ENCODE results near the gene TREML1. TPM values are rescaled to one million over a fixed set of nuclear protein-coding genes. Genes with fewer than 3 reads are reported as not detected.

Gene TREML1
- total RNA-seq, 4 donors from 2014 or later = not detected

DNA sequence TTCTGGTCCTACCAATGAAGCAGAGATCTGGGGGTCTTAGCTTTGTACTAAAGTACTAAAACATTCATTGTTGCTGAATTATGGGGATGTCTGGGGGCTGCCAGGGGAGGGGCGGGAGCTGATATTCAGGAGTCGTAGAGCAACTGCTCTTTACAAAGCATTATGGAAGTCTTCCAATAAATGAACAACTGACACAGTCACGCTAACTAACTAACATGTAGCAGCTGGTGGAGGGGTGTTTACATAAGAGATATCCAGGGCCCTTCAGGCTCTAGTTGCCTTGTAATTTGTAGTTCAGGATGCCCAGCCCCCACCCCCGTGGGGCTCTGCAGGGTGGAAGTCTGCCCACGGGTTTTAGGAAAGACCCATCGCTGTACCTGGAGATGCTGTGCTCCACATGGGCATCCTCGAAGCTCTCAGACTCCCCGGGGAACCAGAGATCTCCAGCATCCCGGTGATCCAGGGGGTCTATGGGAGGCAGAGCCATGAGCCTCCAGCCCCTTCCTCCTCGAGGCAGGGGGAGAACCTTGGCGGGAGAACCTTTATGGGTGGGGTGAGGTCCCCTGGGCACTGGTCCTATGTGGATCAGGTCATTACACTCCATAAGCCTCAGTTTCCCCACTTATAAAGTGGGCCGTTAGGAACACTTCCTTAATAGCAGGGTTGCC, 5.4 kb upstream of the TREML1 start:
- in situ Hi-C loops (cut with MboI; ENCODE audit: low pct_ligation_motif_present in 1 of 4, low pct_unique_long_range_greater_than_20kb in 1 of 4, low sequenced_read_pairs in 3 of 4) (no loop called here), intact Hi-C loops (cut with DNase I; ENCODE audit: low total_unique reads) (no loop called here)
- no peak for DNase-seq
- no peak overlapping the region for H3K27ac ChIP-seq
- TF ChIP-seq POLR2AphosphoS5 (IDR thresholded peaks at IDR 0.05) (no peak), CTCF (IDR thresholded peaks at IDR 0.05) (no peak), EP300 (IDR thresholded peaks at IDR 0.05; ENCODE audit: low read depth) (no peak), POLR2A (IDR thresholded peaks at IDR 0.05) (no peak)
- no peaks in the 10 kb centered on the region for H3K27me3 ChIP-seq
- no peak overlapping the region for H3K4me3 ChIP-seq
- H3K36me3 ChIP-seq = no peaks in the 10 kb centered on the region
- WGBS, 2 donors (ENCODE audit: low coverage in 1 of 2) = 33 to 59% methylated on average over 5 to 12 of the region's 12 CpGs
- H3K4me1 ChIP-seq = no peaks in the 10 kb centered on the region
- no peaks in the 10 kb centered on the region for H3K9me3 ChIP-seq

- H3K9me3 ChIP-seq = no peaks in the 10 kb centered on the region
- H3K4me1 ChIP-seq = no peaks in the 10 kb centered on the region
- in situ Hi-C loops (cut with MboI; ENCODE audit: low pct_ligation_motif_present in 1 of 4, low pct_unique_long_range_greater_than_20kb in 1 of 4, low sequenced_read_pairs in 3 of 4) (no loop called here), intact Hi-C loops (cut with DNase I; ENCODE audit: low total_unique reads) (no loop called here)
- H3K27ac ChIP-seq = no peak overlapping the region
- no peaks in the 10 kb centered on the region for H3K27me3 ChIP-seq
- no peak overlapping the region for H3K4me3 ChIP-seq
- H3K36me3 ChIP-seq = no peaks in the 10 kb centered on the region
- no peak for DNase-seq
- TF ChIP-seq POLR2A (IDR thresholded peaks at IDR 0.05) = no peak
- WGBS, 2 donors (ENCODE audit: low coverage in 1 of 2) = 80 to 87% methylated on average over 2 to 5 of the region's 5 CpGs
These were observed 3.2 kb upstream of the TREML1 start for GRCh38 chr6:41157323-41157722.

- Histone ChIP-seq H3K36me3 (no peaks in the 10 kb centered on the region), H3K4me3 (no peak overlapping the region), H3K27me3 (no peaks in the 10 kb centered on the region), H3K4me1 (no peaks in the 10 kb centered on the region), H3K9me3 (no peaks in the 10 kb centered on the region), H3K27ac (no peak overlapping the region)
- intact Hi-C loops (cut with DNase I; ENCODE audit: low total_unique reads) (no loop called here), in situ Hi-C loops (cut with MboI; ENCODE audit: low pct_ligation_motif_present in 1 of 4, low pct_unique_long_range_greater_than_20kb in 1 of 4, low sequenced_read_pairs in 3 of 4) (no loop called here)
- TF ChIP-seq EP300 (IDR thresholded peaks at IDR 0.05; ENCODE audit: low read depth) (no peak), CTCF (IDR thresholded peaks at IDR 0.05) (no peak)
- DNase-seq = no peak
- 82 to 97% methylated on average over 3 to 6 of the region's 6 CpGs for WGBS, 2 donors (ENCODE audit: low coverage in 1 of 2)
These were observed 2.6 kb upstream of the TREML1 start for GRCh38 chr6:41156771-41157170.

GRCh38 chr6:41156001-41156400, 1.9 kb upstream of the TREML1 start:
- WGBS, 2 donors (ENCODE audit: low coverage in 1 of 2) = 65 to 88% methylated on average over 4 of the region's 4 CpGs
- Histone ChIP-seq H3K4me3 (no peak overlapping the region), H3K9me3 (no peaks in the 10 kb centered on the region), H3K27ac (no peak overlapping the region), H3K27me3 (no peaks in the 10 kb centered on the region), H3K4me1 (no peaks in the 10 kb centered on the region), H3K36me3 (no peaks in the 10 kb centered on the region)
- intact Hi-C loops (cut with DNase I; ENCODE audit: low total_unique reads) (no loop called here), in situ Hi-C loops (cut with MboI; ENCODE audit: low pct_ligation_motif_present in 1 of 4, low pct_unique_long_range_greater_than_20kb in 1 of 4, low sequenced_read_pairs in 3 of 4) (no loop called here)
- TF ChIP-seq CTCF (IDR thresholded peaks at IDR 0.05) (no peak), POLR2A (IDR thresholded peaks at IDR 0.05) (no peak), EP300 (IDR thresholded peaks at IDR 0.05; ENCODE audit: low read depth) (no peak)
- no peak for DNase-seq
